ENCODE results near the gene CKAP5. TPM values are rescaled to one million over a fixed set of nuclear protein-coding genes. Genes with fewer than 3 reads are reported as not detected.
"Not testable (repeated sequence)": the region's sequence is repeated elsewhere in the genome, so short reads cannot be mapped to it uniquely, and the experiment has no call there.

CKAP5 gene
- total RNA-seq, 1 donor from 2014 or later: 84.2 TPM

GRCh38 chr11:46800177-46800576, 45.9 kb downstream of the CKAP5 start:
- intact Hi-C loops (cut with DNase I): no loop called here

DNA sequence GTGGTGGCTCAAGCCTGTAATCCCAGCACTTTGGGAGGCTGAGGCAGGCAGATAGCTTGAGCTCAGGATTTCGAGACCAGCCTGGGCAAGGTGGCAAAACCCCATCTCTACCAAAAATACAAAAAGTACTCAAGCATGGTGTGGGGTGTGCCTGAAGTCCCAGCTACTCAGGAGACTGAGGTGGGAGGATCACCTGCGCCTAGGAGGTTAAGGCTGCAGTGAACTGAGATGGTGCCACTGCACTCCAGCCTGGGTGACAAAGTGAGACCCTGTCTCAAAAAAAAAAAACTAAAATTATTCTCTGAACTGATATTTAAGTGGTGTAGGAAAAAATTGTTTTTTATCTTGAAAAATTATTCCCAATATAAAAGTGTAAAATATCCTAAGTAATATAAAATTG, 46.4 kb downstream of the CKAP5 start:
- intact Hi-C loops (cut with DNase I); DNase-seq (ENCODE audit: low spot score): not testable (repeated sequence)

More at GRCh38 chr11:46800177-46800576, 45.9 kb downstream of the CKAP5 start:
- no peak for DNase-seq (ENCODE audit: low spot score)

GRCh38 chr11:46778416-46778815, 67.7 kb downstream of the CKAP5 start:
- no peak for DNase-seq (ENCODE audit: low spot score)
- intact Hi-C loops (cut with DNase I): no loop called here

DNA sequence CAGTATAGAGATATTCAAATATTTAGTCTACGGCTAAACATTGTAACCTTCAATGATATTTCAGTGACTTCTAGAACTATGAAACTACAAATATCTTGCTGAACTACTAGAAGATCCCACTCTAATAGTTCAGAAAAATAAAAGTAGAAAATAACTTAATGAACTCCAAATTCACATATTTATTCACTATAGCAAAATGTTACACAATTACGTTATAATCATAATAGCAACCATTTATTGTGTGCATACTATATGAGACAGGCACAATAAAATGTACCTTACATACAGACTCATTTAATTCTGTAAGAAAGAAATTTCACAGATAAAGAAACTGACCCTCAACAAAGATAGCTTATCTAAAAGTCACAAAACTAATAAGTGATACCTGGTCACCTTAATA, 69.2 kb downstream of the CKAP5 start:
- DNase-seq (ENCODE audit: low spot score): no peak
- intact Hi-C loops (cut with DNase I): no loop called here

DNA sequence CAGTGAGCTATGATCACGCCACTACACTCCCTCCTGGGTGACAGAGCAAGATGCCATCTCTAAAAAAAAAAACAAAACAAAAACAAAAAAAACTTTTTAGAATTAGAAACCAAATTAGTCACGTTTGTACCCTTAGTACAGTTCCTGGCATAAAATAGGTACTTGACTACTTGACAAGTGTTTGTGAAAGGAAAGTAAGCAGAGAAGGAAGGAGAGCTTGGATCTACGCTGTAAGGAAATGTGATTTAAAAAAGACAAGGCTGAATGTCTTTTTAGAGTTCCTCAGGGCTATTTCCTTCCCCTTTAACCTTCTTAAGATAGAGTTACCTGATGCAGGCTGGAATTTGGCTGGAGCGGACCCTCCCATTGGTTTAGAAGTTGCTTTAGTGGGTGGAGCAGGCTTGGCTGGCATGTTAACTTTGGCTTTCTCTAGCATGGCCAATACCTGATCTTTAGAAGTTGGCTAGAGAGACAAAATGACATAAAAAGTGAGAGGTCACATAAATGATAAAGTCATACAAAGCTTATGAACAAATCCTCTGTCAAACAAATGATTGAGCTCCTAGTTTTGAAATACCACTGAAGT, 76.4 kb downstream of the CKAP5 start:
- intact Hi-C loops (cut with DNase I): no loop called here
- DNase-seq (ENCODE audit: low spot score): no peak

- no peak for DNase-seq (ENCODE audit: low spot score)
- intact Hi-C loops (cut with DNase I): no loop called here
Observed at GRCh38 chr11:46766656-46767055, 79.4 kb downstream of the CKAP5 start.

- DNase-seq (ENCODE audit: low spot score): no peak
- intact Hi-C loops (cut with DNase I): no loop called here
Observed at GRCh38 chr11:46762248-46762647, 83.8 kb downstream of the CKAP5 start.

DNA sequence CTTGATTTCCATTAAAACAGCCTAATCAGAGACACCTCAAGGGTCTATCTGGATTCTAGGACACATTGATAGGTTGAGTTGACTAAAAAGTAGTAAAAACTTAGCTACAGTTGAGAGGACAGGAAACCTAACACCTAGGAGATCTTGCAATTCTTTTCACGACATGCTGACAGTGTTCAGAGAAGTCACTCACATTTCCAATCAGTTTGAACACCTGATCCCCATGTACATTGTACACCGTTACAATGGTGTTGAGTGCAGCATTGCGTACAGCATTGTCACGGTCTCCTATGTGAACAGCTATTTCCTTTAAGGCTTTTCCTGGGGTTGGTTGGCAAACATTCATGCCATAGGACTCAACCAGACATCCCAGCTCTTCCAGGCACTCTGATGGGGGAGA, 84.3 kb downstream of the CKAP5 start:
- no peak for DNase-seq (ENCODE audit: low spot score)
- intact Hi-C loops (cut with DNase I): no loop called here

DNA sequence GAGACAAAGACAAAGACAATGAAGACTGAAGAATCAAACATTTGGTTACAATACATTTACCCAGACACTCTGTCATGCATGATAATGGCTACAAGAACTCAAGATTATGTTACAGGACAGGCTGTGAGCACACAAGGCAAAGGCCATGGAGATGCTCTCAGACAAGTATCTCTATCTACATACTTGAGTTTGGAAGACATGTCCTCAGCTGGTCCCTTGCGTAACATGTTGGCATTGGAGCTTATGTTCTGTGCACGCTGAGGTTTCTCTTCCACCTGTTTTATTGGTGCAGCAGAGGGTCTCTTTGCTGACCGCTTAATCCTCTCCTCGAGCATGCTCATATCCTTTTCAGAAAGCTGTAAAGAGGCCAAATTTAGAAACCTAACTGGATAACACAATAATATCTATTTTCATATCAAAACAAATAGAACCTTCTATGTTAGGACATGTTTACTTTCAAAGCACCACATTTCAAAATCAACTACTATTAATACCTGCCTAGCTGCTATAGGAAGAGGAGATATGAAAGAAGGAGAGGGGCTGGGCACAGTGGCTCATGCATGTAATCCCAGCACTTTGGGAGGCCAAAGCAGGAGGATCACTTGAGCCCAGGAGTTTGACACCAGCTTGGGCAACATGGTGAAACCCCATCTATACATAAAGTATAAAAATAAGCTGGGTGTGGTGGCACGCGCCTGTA, 85.5 kb downstream of the CKAP5 start:
- no peak for DNase-seq (ENCODE audit: low spot score)
- intact Hi-C loops (cut with DNase I): no loop called here

DNA sequence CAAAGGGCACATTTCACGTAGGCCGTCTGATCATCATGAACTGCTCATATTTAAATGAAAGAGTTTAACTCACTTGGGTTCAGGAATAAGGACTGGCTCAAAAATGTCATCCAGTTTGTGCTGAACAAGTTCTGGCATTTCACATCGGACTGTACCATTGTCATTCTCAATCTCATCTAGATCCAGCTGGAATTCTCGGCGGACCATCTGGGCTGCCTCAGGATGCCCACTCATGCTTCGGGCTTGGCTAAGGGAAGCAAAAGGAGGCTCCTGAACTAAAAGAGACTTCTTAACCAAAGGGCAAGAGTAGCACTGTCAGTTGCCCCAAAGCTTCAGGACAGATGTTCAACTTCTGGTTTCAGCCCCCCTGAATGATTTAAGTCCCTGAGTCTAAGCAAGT, 86.9 kb downstream of the CKAP5 start:
- intact Hi-C loops (cut with DNase I): no loop called here
- no peak for DNase-seq (ENCODE audit: low spot score)

DNA sequence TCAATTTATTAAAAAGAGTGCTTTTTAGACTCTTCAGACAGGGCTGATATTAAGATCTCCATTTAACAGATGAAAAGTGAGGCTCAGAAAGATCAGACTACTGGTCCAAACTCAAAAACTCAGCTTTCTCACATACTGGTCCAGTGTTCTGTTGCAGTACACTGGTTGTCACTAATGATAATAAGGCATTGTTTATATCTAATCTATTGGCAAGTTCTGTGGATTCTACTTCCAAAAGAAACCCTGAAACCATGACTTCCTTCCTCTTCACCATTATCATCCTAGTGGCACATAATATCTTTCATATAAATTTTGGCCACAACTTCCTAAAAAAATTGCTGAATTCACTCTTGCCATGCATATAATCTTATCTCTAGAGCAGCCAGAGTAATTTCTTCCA, 90.1 kb downstream of the CKAP5 start:
- DNase-seq (ENCODE audit: low spot score): no peak
- intact Hi-C loops (cut with DNase I): no loop called here

- no peak for DNase-seq (ENCODE audit: low spot score)
- intact Hi-C loops (cut with DNase I): no loop called here
Observed at GRCh38 chr11:46747150-46747549, 98.9 kb downstream of the CKAP5 start.

DNA sequence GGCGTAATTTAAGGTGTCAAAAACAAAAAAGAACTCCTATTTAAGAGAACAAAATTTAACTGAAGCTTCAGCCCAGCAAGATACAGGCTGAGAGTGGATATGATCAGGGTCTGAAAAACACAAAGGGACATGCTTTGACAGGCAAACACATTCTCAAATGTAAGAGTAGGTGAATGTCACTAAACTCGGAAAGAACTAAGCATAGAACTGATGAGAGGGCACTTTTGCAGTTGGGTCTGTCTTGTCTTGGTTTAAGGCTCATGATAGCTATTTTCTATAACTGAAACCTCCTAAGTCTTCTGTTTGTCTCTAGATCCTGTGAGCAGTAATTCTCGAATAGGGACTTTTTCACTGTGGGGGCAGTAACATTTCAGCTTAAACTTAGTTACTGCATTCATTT, 100.1 kb downstream of the CKAP5 start:
- intact Hi-C loops (cut with DNase I): no loop called here
- no peak for DNase-seq (ENCODE audit: low spot score)

DNA sequence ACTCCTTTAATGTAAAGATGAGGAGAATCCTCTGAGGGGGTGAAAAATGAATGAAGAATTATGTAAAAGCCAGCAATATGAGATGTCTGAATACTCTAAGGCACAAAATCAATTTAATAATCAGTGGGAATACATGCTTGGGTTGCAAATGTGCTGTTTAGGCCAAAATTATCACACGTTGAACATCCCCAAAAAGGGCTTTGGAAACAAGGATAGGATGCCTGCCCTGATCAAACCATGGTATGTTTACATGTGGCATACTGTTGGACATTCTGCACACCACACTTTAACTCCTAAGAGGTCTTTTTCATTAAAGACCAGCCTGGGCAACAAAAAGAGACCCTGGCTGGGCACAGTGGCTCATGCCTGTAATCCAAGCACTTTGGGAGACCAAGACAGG, 100.8 kb downstream of the CKAP5 start:
- intact Hi-C loops (cut with DNase I): no loop called here
- no peak for DNase-seq (ENCODE audit: low spot score)

DNA sequence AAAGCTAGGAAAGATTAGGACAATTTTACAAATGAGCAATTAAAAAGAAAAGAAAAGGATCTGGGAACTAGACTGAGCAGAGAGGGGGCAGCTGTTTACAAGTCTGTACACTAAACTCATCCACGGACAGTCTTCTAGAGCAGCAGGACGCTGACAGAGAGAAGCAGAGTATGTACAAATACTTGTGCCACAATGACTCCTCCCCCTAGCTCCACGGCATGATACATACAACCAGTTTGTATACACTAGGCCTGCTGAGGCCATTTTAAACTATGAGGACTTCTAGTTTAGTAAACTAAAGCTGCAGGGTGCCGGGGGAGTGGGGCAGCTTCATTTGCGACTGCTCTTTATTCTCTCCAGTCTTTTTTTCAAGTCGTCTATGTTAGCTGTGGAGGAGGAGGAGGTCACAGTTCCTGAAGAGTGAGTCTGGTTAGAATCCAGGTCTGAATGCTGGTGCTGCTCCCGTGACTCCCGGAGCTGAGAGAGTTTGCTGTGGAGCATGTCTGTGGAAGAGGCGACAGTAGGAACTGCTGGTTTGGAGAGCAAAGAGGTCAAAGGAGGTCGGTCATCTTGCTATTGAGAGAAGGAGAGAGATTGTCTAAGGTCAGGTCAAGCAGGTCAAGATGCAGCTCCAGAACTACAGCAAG, 102.3 kb downstream of the CKAP5 start:
- no peak for DNase-seq (ENCODE audit: low spot score)
- intact Hi-C loops (cut with DNase I): no loop called here

DNA sequence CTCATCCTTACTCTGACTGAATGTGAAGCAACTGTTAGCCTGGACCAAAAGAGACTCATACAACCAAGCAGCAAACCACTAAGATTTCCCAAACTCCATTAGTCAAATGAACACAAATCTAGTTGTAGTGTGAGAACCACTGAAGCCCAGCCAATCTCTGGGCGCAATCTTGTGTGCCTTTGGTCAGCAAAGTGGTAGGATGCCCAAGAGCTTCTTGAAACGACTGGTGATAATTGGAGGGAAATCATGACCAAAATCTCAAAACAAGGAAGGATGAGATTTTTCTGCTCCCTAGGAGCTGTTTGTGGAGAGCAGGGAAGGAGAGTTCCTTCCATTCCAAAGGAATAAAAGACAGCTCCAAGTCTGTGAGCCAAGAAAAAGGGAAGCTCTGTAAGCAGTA, 103.0 kb downstream of the CKAP5 start:
- DNase-seq (ENCODE audit: low spot score): no peak

DNA sequence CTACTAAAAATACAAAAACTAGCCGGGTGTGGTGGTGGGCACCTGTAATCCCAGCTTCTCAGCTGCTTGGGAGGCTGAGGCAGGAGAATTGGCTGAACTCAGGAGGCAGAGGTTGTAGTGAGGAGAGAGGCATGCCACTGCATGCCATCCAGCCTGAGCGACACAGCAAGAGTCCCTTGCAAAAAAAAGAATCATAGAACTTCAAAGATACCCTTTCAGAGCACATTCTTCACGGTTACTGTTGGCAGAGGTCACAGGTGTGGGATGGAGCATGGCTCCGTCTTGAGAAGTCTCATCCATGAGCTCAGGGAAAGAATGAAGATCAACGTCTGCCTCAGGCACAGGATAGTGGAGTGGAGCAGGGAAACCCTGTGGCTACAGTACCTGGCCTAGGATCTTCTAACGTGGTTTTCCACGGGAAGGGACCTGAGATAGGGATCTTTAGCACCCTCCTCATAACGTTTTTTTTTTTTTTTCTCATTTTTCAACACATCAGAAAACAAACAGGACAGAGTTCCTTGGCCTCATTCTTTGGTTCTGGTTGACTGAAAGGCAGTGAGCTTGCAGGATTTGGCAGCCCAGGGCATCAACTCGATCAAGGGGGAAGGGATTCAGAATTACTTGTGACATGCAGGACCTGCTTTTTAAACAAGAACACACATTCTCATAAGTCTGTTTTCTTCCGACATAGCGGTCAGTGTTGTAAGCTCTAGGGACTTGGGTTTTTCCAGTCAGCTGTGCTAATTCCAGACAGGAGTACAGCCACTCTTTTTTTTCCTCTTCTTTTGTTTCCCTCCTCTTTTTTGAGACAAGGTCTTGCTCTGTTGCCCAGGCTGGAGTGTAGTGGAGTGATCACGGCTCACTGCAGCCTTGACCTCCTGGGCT, 104.2 kb downstream of the CKAP5 start:
- DNase-seq (ENCODE audit: low spot score): no peak
- intact Hi-C loops (cut with DNase I): no loop called here

More for the DNA sequence above, 103.0 kb downstream of the CKAP5 start:
- intact Hi-C loops (cut with DNase I): no loop called here

- no peak for DNase-seq (ENCODE audit: low spot score)
- intact Hi-C loops (cut with DNase I): no loop called here
Observed at GRCh38 chr11:46738887-46739286, 107.2 kb downstream of the CKAP5 start.

DNA sequence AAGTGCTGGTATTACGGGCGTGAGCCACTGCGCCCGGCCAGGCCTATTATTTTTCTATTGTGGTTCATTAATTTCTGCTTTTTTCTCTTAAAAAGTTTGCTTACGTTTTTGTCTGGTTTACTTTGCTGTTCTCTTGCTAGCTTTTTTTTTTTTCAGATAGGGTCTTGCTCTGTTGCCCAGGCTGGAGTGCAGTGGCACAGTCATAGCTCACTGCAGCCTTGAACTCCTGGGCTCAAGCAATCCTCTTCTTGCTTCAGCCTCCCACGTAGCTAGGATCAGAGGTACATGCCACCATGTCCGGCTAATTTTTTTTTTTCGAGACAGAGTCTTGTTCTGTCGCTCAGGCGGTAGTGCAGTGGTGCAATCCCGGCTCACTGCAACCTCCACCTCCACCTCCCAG, 108.4 kb downstream of the CKAP5 start:
- DNase-seq (ENCODE audit: low spot score): no peak
- intact Hi-C loops (cut with DNase I): no loop called here

- DNase-seq (ENCODE audit: low spot score): no peak
- intact Hi-C loops (cut with DNase I): no loop called here
Observed at GRCh38 chr11:46736615-46737014, 109.5 kb downstream of the CKAP5 start.
